ENCODE data around the gene UNC45A. TPM values are rescaled to one million over a fixed set of nuclear protein-coding genes. Genes with fewer than 3 reads are reported as not detected.

Gene UNC45A
- total and polyA plus RNA-seq, 4 donors = 13.9 to 31.2 (median 24.9) TPM

- WGBS = 94% methylated on average over 9 of the region's 9 CpGs
- H3K4me1 ChIP-seq (ENCODE audit: control insufficient read depth in 4 of 4, insufficient read depth in 4 of 4, low read length in 3 of 4) = no peaks in the 10 kb centered on the region
- peaks cover under 1 to 25% (median 6%) of the 10 kb centered on the region in 4 donors for H3K36me3 ChIP-seq (ENCODE audit: control insufficient read depth in 4 of 4, insufficient read depth in 3 of 4, low read depth in 1 of 4, low read length in 3 of 4)
Observed at GRCh38 chr15:90966262-90966661, 31.2 kb downstream of the UNC45A start.

GRCh38 chr15:90967206-90967605 is 32.1 kb downstream of the UNC45A start:
- Histone ChIP-seq H3K4me3 (ENCODE audit: low read depth in 1 of 3, low read length in 3 of 3) (no peak overlapping the region), H3K27me3 (ENCODE audit: control insufficient read depth in 4 of 4, insufficient read depth in 4 of 4, low read length in 3 of 4) (no peaks in the 10 kb centered on the region), H3K9ac (ENCODE audit: low read depth in 1 of 2, low read length in 2 of 2) (no peak overlapping the region), H3K4me1 (ENCODE audit: control insufficient read depth in 4 of 4, insufficient read depth in 4 of 4, low read length in 3 of 4) (no peaks in the 10 kb centered on the region), H3K27ac (ENCODE audit: low read depth in 1 of 2, low read length in 2 of 2) (no peak overlapping the region), H3K9me3 (ENCODE audit: control insufficient read depth in 4 of 4, low read length in 3 of 4) (no peaks in the 10 kb centered on the region), H3K36me3 (ENCODE audit: control insufficient read depth in 4 of 4, insufficient read depth in 3 of 4, low read depth in 1 of 4, low read length in 3 of 4) (peaks cover 0 to 17% (median 3%) of the 10 kb centered on the region in 4 donors)
- no peak for DNase-seq (ENCODE audit: low spot score)
- 96% methylated on average over 5 of the region's 5 CpGs for WGBS
- TF ChIP-seq SP1 (IDR thresholded peaks at IDR 0.05) = no peak
- TF ChIP-seq TAF1 (conservative IDR thresholded peaks at IDR 0.05) = no peak
- TF ChIP-seq REST (IDR thresholded peaks at IDR 0.05) = no peak
- TF ChIP-seq MAX (IDR thresholded peaks at IDR 0.05) = no peak
- TF ChIP-seq GABPA (IDR thresholded peaks at IDR 0.05 in 1 of 2, conservative IDR thresholded peaks at IDR 0.05 in 1 of 2) = no peak
- TF ChIP-seq FOXA2 (IDR thresholded peaks at IDR 0.05) = no peak
- TF ChIP-seq CTCF (IDR thresholded peaks at IDR 0.05; ENCODE audit: low read depth, low read length, missing input control) = no peak
- no peak for TF ChIP-seq ZBTB33 (IDR thresholded peaks at IDR 0.05)
- TF ChIP-seq NR2F2 (IDR thresholded peaks at IDR 0.05) = no peak
- no peak for TF ChIP-seq HNF4A (conservative IDR thresholded peaks at IDR 0.05)
- no peak for TF ChIP-seq HNF4G (IDR thresholded peaks at IDR 0.05)
- no peak for TF ChIP-seq RAD21 (IDR thresholded peaks at IDR 0.05)
- TF ChIP-seq YY1 (IDR thresholded peaks at IDR 0.05) = no peak
- TF ChIP-seq FOXA1 (IDR thresholded peaks at IDR 0.05) = no peak

More at GRCh38 chr15:90966262-90966661, 31.2 kb downstream of the UNC45A start:
- Histone ChIP-seq H3K27me3 (ENCODE audit: control insufficient read depth in 4 of 4, insufficient read depth in 4 of 4, low read length in 3 of 4) (no peaks in the 10 kb centered on the region), H3K4me3 (ENCODE audit: low read depth in 1 of 3, low read length in 3 of 3) (no peak overlapping the region), H3K9me3 (ENCODE audit: control insufficient read depth in 4 of 4, low read length in 3 of 4) (no peaks in the 10 kb centered on the region), H3K9ac (ENCODE audit: low read depth in 1 of 2, low read length in 2 of 2) (no peak overlapping the region), H3K27ac (ENCODE audit: low read depth in 1 of 2, low read length in 2 of 2) (no peak overlapping the region)
- TF ChIP-seq GABPA (IDR thresholded peaks at IDR 0.05 in 1 of 2, conservative IDR thresholded peaks at IDR 0.05 in 1 of 2) (no peak), CTCF (IDR thresholded peaks at IDR 0.05; ENCODE audit: low read depth, low read length, missing input control) (no peak), FOXA1 (IDR thresholded peaks at IDR 0.05) (no peak), TAF1 (conservative IDR thresholded peaks at IDR 0.05) (no peak), ZBTB33 (IDR thresholded peaks at IDR 0.05) (no peak)
- DNase-seq (ENCODE audit: low spot score) = no peak
